Loucy (cell line): ENCODE measurements around the gene FAM162A.

Experiments used
- EZH2phosphoT487 ChIP-seq: fragments of 200-600 bp; IDR thresholded peaks from 2 replicates; pipeline ENCODE4 v1.6.1; 2018; ENCODE audit warnings: antibody characterized with exemption, mild to moderate bottlenecking, moderate library complexity, borderline replicate concordance
- TF ChIP-seq, protein P1 (sequence below): fragments of 200-600 bp; sonication (generic); conservative IDR thresholded peaks from 2 replicates; pipeline ENCODE4 v1.5.1; 2014; ENCODE audit warnings: mild to moderate bottlenecking, antibody characterized with exemption, low read length

DNA sequence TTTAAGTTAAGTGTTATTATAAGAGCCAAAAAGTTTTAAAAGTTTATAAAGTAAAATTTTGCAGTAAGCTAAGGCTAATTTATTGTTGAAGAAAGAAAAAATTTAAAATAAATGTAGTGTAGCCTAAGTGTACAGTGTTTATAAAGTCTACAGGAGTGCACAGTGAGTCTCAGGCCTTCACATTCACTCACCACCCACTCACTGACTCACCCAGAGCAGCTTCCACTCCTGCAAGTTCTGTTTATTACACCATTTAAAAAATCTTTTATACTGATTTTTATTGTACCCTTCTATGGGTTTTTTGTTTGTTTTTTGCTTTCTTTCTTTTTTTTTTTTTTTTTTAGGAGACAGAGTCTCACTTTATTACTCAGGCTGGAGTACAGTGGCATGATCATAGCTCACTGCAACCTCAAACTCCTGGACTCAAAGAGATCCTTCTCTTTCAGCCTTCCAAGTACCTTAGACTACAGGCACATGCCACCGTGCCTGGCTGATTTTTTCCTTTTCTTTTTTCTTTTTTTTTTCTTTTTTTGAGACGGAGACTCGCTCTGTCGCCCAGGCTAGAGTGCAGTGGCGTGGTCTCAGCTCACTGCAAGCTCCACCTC, 33.1 kb upstream of the FAM162A start:
- TF ChIP-seq, protein P1, sequence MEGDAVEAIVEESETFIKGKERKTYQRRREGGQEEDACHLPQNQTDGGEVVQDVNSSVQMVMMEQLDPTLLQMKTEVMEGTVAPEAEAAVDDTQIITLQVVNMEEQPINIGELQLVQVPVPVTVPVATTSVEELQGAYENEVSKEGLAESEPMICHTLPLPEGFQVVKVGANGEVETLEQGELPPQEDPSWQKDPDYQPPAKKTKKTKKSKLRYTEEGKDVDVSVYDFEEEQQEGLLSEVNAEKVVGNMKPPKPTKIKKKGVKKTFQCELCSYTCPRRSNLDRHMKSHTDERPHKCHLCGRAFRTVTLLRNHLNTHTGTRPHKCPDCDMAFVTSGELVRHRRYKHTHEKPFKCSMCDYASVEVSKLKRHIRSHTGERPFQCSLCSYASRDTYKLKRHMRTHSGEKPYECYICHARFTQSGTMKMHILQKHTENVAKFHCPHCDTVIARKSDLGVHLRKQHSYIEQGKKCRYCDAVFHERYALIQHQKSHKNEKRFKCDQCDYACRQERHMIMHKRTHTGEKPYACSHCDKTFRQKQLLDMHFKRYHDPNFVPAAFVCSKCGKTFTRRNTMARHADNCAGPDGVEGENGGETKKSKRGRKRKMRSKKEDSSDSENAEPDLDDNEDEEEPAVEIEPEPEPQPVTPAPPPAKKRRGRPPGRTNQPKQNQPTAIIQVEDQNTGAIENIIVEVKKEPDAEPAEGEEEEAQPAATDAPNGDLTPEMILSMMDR: no peak
- TF ChIP-seq EZH2phosphoT487: no peak
